Body of pancreas (tissue), 4 donors: ENCODE measurements around the gene SRSF6. TPM values are rescaled to one million over a fixed set of nuclear protein-coding genes. Genes with fewer than 3 reads are reported as not detected.

Source experiments
- ATAC-seq: fragments of 150-250 bp; one replicate; pipeline ENCODE4 v1.9.1; 2016
- DNase-seq, 4 donors: peaks; one replicate each; pipeline ENCODE4 v3.0.0-alpha.2; 2019
- H3K27ac ChIP-seq, 4 donors: fragments of 200-600 bp; sonication (generic); 1 replicate in 3 of 4; 2 replicates in 1 of 4; pipeline versions ENCODE4 v1.5.1 to v1.6.1; 2016 to 2019; ENCODE audit warnings: mild to moderate bottlenecking in 1 of 4, mixed read lengths in 1 of 4, moderate library complexity in 1 of 4
- H3K27me3 ChIP-seq, 2 donors: fragments of 200-600 bp; sonication (generic); one replicate each; pipeline ENCODE4 v1.6.0; 2016; ENCODE audit warnings: mild to moderate bottlenecking in 1 of 2
- H3K36me3 ChIP-seq, 2 donors: fragments of 200-600 bp; sonication (generic); replicated peaks in 1 of 2; 2 replicates each; pipeline ENCODE4 v1.5.1; 2016; ENCODE audit warnings: low read depth in 2 of 2; ENCODE audit not compliant: insufficient read depth in 1 of 2
- H3K4me1 ChIP-seq: fragments of 200-600 bp; sonication (generic); one replicate; pipeline ENCODE4 v1.6.0; 2016
- H3K4me3 ChIP-seq, 2 donors: fragments of 200-600 bp; sonication (generic); 1 replicate in 1 of 2; 2 replicates in 1 of 2; pipeline ENCODE4 v1.5.1; 2016 to 2019
- H3K9me3 ChIP-seq, 3 donors: fragments of 200-600 bp; sonication (generic); 1 replicate in 2 of 3; 2 replicates in 1 of 3; pipeline ENCODE4 v1.5.1; 2016
- POLR2A ChIP-seq, 3 donors: fragments of 450-650 bp; IDR thresholded peaks; one replicate each; pipeline ENCODE4 v1.6.1; 2016; ENCODE audit warnings: antibody characterized with exemption in 3 of 3, mild to moderate bottlenecking in 2 of 3
- WGBS, 2 donors: methylation state at CpG; one replicate each; pipeline ENCODE4 v1.1.5; 2017; 5-methylcytosine and 5-hydroxymethylcytosine counted together
- intact Hi-C: fragments of 100-400 bp; cut with DNase I; formaldehyde crosslinking; loops from one replicate; pipeline ENCODE4 v1.15.1; 2023
- total RNA-seq, 2 donors: library from RNA; depleted of rRNA; stranded (reverse); fragments of >200 nt; gene quantifications; one replicate each; pipeline ENCODE4 v1.1.0, GENCODE V29; 2016
- TF ChIP-seq, protein P1 (sequence below), 7 experiments: fragments of 450-650 bp in 4 of 7; fragments of 200-600 bp in 3 of 7; sonication (generic) in 3 of 7; IDR thresholded peaks; one replicate each; pipeline ENCODE4 v1.5.1; 2016 to 2019; ENCODE audit warnings: antibody characterized with exemption in 7 of 7

Gene SRSF6
- total RNA-seq, 2 donors from 2014 or later, result 58.4 to 90.6 TPM

DNA sequence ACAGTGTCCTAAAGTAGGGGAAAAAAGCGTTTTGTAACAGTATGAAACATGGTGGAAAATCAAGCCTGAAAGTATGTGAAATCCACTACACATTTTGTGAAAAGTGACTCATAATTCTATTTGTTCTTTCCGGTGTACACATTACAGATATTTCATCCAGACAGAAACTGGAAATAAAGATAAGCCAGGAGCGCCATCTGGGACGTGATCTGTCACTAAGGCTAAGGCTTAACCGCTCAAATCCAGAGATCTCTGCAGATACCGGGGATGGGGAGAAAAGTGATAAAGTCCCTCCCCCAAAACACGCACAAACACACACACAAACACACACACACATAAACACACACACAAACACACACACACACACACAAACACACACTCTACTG is 26.6 kb upstream of the SRSF6 start:
- Histone ChIP-seq H3K36me3 (no peaks in the 10 kb centered on the region), H3K4me1 (no peaks in the 10 kb centered on the region), H3K4me3 (no peak overlapping the region), H3K27ac (no peak overlapping the region), H3K9me3 (no peaks in the 10 kb centered on the region), H3K27me3 (no peaks in the 10 kb centered on the region)
- intact Hi-C loops, result no loop called here
- DNase-seq (no peak), ATAC-seq (no peak)
- WGBS, 2 donors, result 50% methylated on average over 7 of the region's 7 CpGs
- TF ChIP-seq, protein P1, sequence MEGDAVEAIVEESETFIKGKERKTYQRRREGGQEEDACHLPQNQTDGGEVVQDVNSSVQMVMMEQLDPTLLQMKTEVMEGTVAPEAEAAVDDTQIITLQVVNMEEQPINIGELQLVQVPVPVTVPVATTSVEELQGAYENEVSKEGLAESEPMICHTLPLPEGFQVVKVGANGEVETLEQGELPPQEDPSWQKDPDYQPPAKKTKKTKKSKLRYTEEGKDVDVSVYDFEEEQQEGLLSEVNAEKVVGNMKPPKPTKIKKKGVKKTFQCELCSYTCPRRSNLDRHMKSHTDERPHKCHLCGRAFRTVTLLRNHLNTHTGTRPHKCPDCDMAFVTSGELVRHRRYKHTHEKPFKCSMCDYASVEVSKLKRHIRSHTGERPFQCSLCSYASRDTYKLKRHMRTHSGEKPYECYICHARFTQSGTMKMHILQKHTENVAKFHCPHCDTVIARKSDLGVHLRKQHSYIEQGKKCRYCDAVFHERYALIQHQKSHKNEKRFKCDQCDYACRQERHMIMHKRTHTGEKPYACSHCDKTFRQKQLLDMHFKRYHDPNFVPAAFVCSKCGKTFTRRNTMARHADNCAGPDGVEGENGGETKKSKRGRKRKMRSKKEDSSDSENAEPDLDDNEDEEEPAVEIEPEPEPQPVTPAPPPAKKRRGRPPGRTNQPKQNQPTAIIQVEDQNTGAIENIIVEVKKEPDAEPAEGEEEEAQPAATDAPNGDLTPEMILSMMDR (IDR thresholded peaks at IDR 0.05), result no peak
- no peak for TF ChIP-seq POLR2A (IDR thresholded peaks at IDR 0.05)

DNA sequence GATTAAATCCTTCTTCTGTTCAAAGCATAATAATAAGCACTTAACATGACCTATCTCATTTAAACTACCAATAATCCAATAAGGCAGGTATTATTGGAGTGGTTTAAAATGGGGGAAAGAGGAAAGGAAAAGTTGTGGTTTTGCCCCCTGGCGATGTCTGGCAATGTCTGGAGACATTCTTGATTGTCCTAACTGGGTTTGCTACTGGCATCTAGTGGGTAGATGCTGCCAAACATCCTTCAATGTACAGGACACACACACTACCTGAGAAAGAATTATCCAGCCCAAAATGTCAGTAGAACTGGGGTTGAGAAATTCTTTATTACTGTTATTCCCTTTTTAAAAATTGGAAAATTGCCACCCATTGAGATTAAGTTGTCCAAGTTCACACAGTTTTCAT is 25.2 kb upstream of the SRSF6 start:
- H3K4me3 ChIP-seq, result no peak overlapping the region
- 57 to 63% methylated on average over 1 of the region's 1 CpG for WGBS, 2 donors
- no peak for TF ChIP-seq POLR2A (IDR thresholded peaks at IDR 0.05)
- TF ChIP-seq, protein P1 (IDR thresholded peaks at IDR 0.05), result no peak
- DNase-seq (no peak), ATAC-seq (no peak)
- no peaks in the 10 kb centered on the region for H3K9me3 ChIP-seq
- no peak overlapping the region for H3K27ac ChIP-seq
- intact Hi-C loops, result no loop called here
- no peaks in the 10 kb centered on the region for H3K27me3 ChIP-seq
- no peaks in the 10 kb centered on the region for H3K36me3 ChIP-seq
- no peaks in the 10 kb centered on the region for H3K4me1 ChIP-seq

DNA sequence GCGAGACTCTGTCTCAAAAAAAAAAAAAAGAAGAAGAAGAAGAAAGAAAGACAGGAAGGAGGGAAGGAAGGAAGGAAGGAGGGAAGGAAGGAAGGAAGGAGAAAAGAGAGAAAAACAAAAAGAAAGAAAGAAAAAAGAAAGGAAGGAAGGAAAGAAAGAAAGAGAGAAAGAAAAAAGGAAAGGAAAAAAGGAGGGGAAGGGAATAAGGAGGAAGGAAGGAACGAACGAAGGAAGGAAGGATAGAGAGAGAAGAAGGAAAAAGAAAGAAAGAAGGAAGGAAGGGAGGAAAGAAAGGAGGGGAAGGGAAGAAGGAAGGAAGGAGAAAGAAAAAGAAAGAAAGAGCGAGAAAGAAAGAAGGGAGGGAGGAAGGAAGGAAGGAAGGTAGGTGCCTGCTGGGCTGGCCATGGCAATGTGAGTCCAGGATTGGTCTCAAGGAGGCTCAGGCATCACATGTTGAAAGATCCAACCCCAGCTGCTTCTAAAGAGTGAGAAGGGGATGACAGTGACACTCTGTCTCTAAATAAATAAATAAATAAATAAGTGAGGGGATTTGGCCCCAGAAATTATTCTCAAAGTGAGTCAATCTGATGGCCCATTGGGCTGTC is 24.3 kb upstream of the SRSF6 start:
- Histone ChIP-seq H3K36me3 (no peaks in the 10 kb centered on the region), H3K4me1 (no peaks in the 10 kb centered on the region), H3K4me3 (no peak overlapping the region), H3K27ac (no peak overlapping the region), H3K9me3 (no peaks in the 10 kb centered on the region), H3K27me3 (no peaks in the 10 kb centered on the region)
- no peak for ATAC-seq
- TF ChIP-seq, protein P1 (IDR thresholded peaks at IDR 0.05), result no peak
- TF ChIP-seq POLR2A (IDR thresholded peaks at IDR 0.05), result no peak
- intact Hi-C loops, result no loop called here
- no peak for DNase-seq
- 77 to 79% methylated on average over 4 of the region's 4 CpGs for WGBS, 2 donors

DNA sequence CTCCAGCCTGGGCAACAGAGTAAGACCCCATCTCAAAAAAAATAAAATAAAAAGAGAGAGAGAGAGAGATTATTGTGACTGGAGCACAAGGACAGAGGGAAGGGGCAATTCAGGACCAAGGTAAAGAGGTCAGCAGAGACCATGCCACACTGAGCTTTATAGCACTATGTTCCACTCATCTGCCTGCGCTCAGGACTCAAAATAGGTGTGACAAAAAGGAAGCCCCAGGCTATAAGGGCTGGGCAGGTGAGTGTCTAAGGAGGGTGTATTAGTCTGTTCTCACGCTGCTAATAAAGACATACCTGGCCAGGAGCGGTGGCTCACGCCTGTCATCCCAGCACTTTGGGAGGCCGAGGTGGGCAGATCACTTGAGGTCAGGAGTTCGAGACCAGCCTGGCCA is 23.1 kb upstream of the SRSF6 start:
- DNase-seq (no peak), ATAC-seq (no peak)
- H3K27me3 ChIP-seq, result no peaks in the 10 kb centered on the region
- no peaks in the 10 kb centered on the region for H3K36me3 ChIP-seq
- WGBS, 2 donors, result 83 to 88% methylated on average over 6 of the region's 6 CpGs
- no peaks in the 10 kb centered on the region for H3K4me1 ChIP-seq
- H3K9me3 ChIP-seq, result no peaks in the 10 kb centered on the region
- intact Hi-C loops, result no loop called here
- no peak overlapping the region for H3K27ac ChIP-seq
- TF ChIP-seq POLR2A (IDR thresholded peaks at IDR 0.05), result no peak
- TF ChIP-seq, protein P1 (IDR thresholded peaks at IDR 0.05), result no peak
- no peak overlapping the region for H3K4me3 ChIP-seq

DNA sequence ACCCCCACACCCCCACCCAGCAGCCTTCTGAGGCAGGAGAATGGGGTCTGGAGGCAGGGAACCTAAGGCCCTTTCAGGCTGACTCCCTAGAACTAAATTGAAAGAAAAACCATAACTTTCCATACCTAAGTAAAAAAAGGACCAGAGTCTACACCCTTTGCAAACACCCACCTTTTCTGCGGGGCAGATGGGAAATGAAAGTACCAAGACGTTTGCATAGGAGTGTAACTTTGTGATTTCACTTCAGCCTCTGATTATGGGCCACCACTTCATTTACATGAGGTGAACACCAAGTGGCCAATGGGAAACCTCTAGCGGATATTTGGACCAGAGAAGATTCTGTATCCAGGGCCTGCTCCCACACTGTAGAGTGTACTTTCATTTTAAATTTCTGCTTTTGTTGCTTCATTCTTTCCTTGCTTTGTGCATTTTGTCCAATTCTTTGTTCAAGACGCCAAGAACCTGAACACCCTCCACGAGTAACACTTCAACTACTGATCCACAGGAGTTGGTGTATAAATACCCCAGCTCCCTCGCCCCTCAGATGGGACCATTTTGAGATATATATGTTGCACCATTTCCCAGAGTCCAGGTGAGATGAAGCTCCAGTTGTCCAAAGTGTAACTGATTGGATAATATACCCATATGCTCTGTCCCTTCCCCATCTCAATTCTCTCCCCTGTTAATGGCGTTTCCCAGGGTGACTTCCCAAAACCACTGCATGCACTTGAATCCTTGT is 18.9 kb upstream of the SRSF6 start:
- ATAC-seq (no peak), DNase-seq (no peak)
- TF ChIP-seq, protein P1 (IDR thresholded peaks at IDR 0.05), result no peak
- no peak for TF ChIP-seq POLR2A (IDR thresholded peaks at IDR 0.05)
- intact Hi-C loops, result no loop called here
- Histone ChIP-seq H3K27ac (no peak overlapping the region), H3K36me3 (no peaks in the 10 kb centered on the region), H3K9me3 (no peaks in the 10 kb centered on the region), H3K4me1 (no peaks in the 10 kb centered on the region), H3K4me3 (no peak overlapping the region), H3K27me3 (peaks cover 0 to 1% of the 10 kb centered on the region in 2 donors)
- WGBS, 2 donors, result 69 to 73% methylated on average over 7 of the region's 7 CpGs
